ENCODE measurements around the gene ASIP. TPM values are rescaled to one million over a fixed set of nuclear protein-coding genes. Genes with fewer than 3 reads are reported as not detected.

The ASIP gene
- polyA plus RNA-seq, 4 donors = 0.09 to 3.8 (median 0.30) TPM; not detected in 1

DNA sequence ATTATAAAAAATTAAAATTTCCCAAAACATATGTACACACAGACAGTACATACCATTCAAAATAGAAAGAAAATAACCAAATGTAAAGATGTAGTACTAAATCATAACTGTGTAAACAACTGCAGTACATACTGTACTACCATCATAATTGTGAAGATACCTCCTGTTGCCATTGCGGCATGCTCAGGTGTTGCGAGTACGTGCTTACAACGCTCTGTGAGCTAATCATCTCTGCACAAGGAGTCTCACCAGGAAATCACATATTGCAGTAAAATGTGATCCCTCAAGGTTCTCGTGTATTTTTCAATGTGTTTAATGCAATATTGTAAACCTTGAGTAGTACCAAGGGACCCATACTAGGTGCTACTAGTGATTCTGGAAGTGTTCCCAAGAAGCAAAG, 22.9 kb downstream of the ASIP start:
- H3K4me1 ChIP-seq (ENCODE audit: control insufficient read depth in 3 of 3, insufficient read depth in 2 of 3, low read depth in 1 of 3, low read length in 2 of 3) = peaks cover 0 to 3% (median 0%) of the 10 kb centered on the region in 3 donors
- no peak overlapping the region for H3K4me3 ChIP-seq (ENCODE audit: low read depth in 1 of 3, low read length in 3 of 3)
- H3K9me3 ChIP-seq (ENCODE audit: control insufficient read depth in 2 of 2, insufficient read depth in 1 of 2, low read depth in 1 of 2, low read length in 1 of 2) = no peaks in the 10 kb centered on the region
- no peak overlapping the region for H3K27ac ChIP-seq (ENCODE audit: low read depth in 1 of 3, low read length in 2 of 3)
- whole genome bisulfite sequencing, 3 donors = 95 to 99% (median 97%) methylated on average over 5 of the region's 5 CpGs
- no peak for FAIRE-seq
- peaks cover 0 to 2% (median 0%) of the 10 kb centered on the region in 3 donors for H3K36me3 ChIP-seq (ENCODE audit: control insufficient read depth in 3 of 3, insufficient read depth in 2 of 3, low read depth in 1 of 3, low read length in 3 of 3)
- H3K27me3 ChIP-seq (ENCODE audit: control insufficient read depth in 3 of 3, insufficient read depth in 3 of 3, low read length in 3 of 3) = no peaks in the 10 kb centered on the region
- DNase-seq = no peak

DNA sequence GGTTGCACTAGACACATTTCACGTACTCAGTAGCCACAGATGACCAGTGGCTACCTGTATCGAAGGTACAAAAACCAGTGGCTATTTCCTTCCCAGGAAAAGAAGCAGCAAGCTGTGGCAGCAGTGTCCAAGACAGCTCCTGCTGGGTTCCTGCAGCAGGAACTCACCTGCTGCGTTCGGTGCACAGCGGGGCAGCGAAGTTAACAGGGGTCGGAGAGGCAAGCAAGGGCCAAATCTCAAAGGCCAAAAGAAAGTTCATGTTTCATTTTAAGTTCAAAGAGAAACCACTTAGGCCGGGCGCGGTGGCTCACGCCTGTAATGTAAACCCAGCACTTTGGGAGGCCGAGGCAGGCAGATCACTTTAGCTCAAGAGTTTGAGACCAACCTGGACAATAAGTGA, 26.9 kb downstream of the ASIP start:
- Histone ChIP-seq H3K4me3 (ENCODE audit: low read depth in 1 of 3, low read length in 3 of 3) (no peak overlapping the region), H3K4me1 (ENCODE audit: control insufficient read depth in 3 of 3, insufficient read depth in 2 of 3, low read depth in 1 of 3, low read length in 2 of 3) (no peaks in the 10 kb centered on the region), H3K9me3 (ENCODE audit: control insufficient read depth in 2 of 2, insufficient read depth in 1 of 2, low read depth in 1 of 2, low read length in 1 of 2) (no peaks in the 10 kb centered on the region), H3K27me3 (ENCODE audit: control insufficient read depth in 3 of 3, insufficient read depth in 3 of 3, low read length in 3 of 3) (no peaks in the 10 kb centered on the region), H3K27ac (ENCODE audit: low read depth in 1 of 3, low read length in 2 of 3) (no peak overlapping the region), H3K36me3 (ENCODE audit: control insufficient read depth in 3 of 3, insufficient read depth in 2 of 3, low read depth in 1 of 3, low read length in 3 of 3) (peaks cover 0 to 12% (median 0%) of the 10 kb centered on the region in 3 donors)
- DNase-seq = no peak
- FAIRE-seq = no peak
- 72 to 92% (median 81%) methylated on average over 12 of the region's 12 CpGs for WGBS, 3 donors

DNA sequence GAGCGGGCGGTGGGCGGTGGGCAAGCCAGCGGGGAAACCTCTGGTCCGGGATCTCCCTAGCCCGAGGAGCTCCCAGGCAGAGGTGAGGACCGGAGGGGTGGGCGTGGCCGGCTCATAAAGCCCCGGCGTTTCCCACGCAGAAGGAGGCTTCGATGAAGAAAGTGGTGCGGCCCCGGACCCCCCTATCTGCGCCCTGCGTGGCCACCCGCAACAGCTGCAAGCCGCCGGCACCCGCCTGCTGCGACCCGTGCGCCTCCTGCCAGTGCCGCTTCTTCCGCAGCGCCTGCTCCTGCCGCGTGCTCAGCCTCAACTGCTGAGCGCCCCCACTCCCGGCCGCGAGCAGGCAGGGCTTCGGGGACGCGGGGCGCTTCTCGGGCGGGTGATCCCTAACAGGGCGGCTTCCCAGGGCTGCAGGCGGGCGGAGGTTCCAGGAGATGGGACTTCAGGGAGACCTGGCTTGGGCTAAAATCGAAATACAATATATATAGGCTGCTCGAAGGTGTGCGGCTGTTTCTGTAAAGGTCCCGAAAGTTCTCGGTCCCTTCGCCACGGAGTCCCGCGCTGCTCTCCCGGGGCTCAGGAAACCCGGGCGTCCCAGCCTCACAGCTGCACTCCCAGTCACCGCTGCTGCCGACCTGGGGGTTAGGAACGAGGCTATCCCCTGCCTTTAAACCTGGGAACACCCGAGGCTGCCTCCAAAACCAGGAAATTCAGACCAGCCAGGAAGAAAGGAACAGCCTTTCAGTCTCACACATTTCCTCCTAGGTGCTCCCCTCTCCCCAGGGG, 27.8 kb downstream of the ASIP start:
- Histone ChIP-seq H3K27ac (ENCODE audit: low read depth in 1 of 3, low read length in 2 of 3) (no peak overlapping the region), H3K27me3 (ENCODE audit: control insufficient read depth in 3 of 3, insufficient read depth in 3 of 3, low read length in 3 of 3) (no peaks in the 10 kb centered on the region), H3K4me3 (ENCODE audit: low read depth in 1 of 3, low read length in 3 of 3) (peak overlapping the region; percentile 3 to 38 (median 21)), H3K36me3 (ENCODE audit: control insufficient read depth in 3 of 3, insufficient read depth in 2 of 3, low read depth in 1 of 3, low read length in 3 of 3) (peaks cover 0 to 12% (median 0%) of the 10 kb centered on the region in 3 donors), H3K4me1 (ENCODE audit: control insufficient read depth in 3 of 3, insufficient read depth in 2 of 3, low read depth in 1 of 3, low read length in 2 of 3) (no peaks in the 10 kb centered on the region), H3K9me3 (ENCODE audit: control insufficient read depth in 2 of 2, insufficient read depth in 1 of 2, low read depth in 1 of 2, low read length in 1 of 2) (no peaks in the 10 kb centered on the region)
- FAIRE-seq (no peak), DNase-seq (peak; percentile 40 to 58)
- WGBS, 3 donors = 11 to 24% (median 15%) methylated on average over 41 to 58 of the region's 58 CpGs

DNA sequence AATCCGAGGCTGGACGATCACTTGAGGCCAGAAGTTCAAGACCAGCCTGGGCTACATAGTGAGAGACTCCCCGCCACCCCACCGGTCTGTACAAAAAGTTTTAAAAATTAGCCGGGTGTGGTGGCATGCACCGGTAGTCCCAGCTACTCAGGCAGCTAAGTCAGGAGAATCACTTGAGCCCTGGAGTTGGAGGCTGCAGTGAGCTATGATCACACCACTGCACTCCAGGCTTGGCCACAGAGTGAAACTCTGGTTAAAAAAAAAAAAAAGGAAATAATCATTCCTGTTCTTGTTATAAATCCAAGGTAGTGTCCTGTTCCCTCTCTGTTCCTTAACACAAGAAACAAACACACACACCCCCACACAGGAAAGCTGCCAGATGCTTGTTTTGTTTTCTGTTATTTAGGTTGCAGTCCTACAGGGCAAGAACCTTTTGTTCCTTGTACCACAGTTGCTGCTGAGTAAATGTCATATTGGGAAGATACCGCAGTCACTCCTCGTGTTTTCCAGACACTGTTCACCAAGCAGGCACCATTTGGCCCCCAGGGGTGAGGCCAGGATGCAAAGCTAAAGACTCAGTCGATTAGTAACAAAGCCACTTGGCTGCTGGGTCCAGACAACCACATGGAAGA, 28.9 kb downstream of the ASIP start:
- DNase-seq (no peak), FAIRE-seq (no peak)

DNA sequence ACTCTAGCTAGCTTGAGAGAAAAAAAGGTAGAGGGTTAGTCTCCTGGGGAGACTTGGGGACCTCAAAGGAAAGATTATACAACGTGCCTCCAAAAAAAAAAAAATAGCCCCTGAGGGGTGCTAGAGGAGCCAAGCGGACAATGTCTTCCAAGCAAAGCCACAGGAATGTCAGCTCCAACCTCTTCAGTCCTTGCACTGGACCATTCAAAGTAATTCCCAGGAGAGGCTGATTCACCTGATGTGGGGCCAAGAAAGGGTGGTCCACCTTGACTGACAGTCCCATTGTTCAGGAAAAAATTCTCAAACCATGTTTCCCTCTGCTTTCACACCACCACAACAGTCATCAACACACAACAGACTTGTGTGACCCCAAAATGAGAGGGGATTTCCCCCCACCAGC, 30.7 kb downstream of the ASIP start:
- FAIRE-seq (no peak), DNase-seq (no peak)
- H3K4me3 ChIP-seq (ENCODE audit: low read depth in 1 of 3, low read length in 3 of 3) = no peak overlapping the region

More for the DNA sequence above, 28.9 kb downstream of the ASIP start:
- Histone ChIP-seq H3K9me3 (ENCODE audit: control insufficient read depth in 2 of 2, insufficient read depth in 1 of 2, low read depth in 1 of 2, low read length in 1 of 2) (no peaks in the 10 kb centered on the region), H3K4me3 (ENCODE audit: low read depth in 1 of 3, low read length in 3 of 3) (no peak overlapping the region), H3K27me3 (ENCODE audit: control insufficient read depth in 3 of 3, insufficient read depth in 3 of 3, low read length in 3 of 3) (no peaks in the 10 kb centered on the region), H3K4me1 (ENCODE audit: control insufficient read depth in 3 of 3, insufficient read depth in 2 of 3, low read depth in 1 of 3, low read length in 2 of 3) (no peaks in the 10 kb centered on the region), H3K27ac (ENCODE audit: low read depth in 1 of 3, low read length in 2 of 3) (peak overlapping the region in 1 of 3 donors; percentile 2), H3K36me3 (ENCODE audit: control insufficient read depth in 3 of 3, insufficient read depth in 2 of 3, low read depth in 1 of 3, low read length in 3 of 3) (peaks cover 0 to 19% (median 2%) of the 10 kb centered on the region in 3 donors)
- WGBS, 3 donors = 82 to 91% (median 91%) methylated on average over 9 of the region's 9 CpGs

DNA sequence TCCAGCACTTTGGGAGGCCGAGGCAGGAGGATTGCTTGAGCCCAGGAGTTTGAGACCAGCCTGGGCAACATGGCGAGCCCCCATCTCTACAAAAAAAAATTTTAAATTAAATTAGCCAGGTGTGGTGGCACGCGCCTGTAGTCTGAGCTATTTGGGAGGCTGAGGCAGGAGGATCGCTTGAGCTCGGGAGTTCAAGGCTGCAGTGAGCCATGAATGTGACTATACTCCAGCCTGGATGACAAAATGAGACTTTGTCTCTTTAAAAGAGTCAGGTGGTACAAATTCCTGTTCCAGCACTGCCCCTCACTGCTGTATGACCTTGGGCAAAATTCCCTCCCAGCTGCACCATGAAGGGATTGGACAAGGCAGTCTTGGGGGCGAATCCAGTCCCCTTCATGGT, 33.5 kb downstream of the ASIP start:
- DNase-seq = no peak
- no peak overlapping the region for H3K4me3 ChIP-seq (ENCODE audit: low read depth in 1 of 3, low read length in 3 of 3)
- no peak overlapping the region for H3K27ac ChIP-seq (ENCODE audit: low read depth in 1 of 3, low read length in 2 of 3)
- FAIRE-seq = no peak
- H3K27me3 ChIP-seq (ENCODE audit: control insufficient read depth in 3 of 3, insufficient read depth in 3 of 3, low read length in 3 of 3) = no peaks in the 10 kb centered on the region
- WGBS, 3 donors = 95 to 99% (median 97%) methylated on average over 7 of the region's 7 CpGs
- no peaks in the 10 kb centered on the region for H3K9me3 ChIP-seq (ENCODE audit: control insufficient read depth in 2 of 2, insufficient read depth in 1 of 2, low read depth in 1 of 2, low read length in 1 of 2)
- H3K4me1 ChIP-seq (ENCODE audit: control insufficient read depth in 3 of 3, insufficient read depth in 2 of 3, low read depth in 1 of 3, low read length in 2 of 3) = no peaks in the 10 kb centered on the region
- peaks cover 0 to 51% (median 5%) of the 10 kb centered on the region in 3 donors for H3K36me3 ChIP-seq (ENCODE audit: control insufficient read depth in 3 of 3, insufficient read depth in 2 of 3, low read depth in 1 of 3, low read length in 3 of 3)

More for the DNA sequence above, 30.7 kb downstream of the ASIP start:
- Histone ChIP-seq H3K4me1 (ENCODE audit: control insufficient read depth in 3 of 3, insufficient read depth in 2 of 3, low read depth in 1 of 3, low read length in 2 of 3) (no peaks in the 10 kb centered on the region), H3K36me3 (ENCODE audit: control insufficient read depth in 3 of 3, insufficient read depth in 2 of 3, low read depth in 1 of 3, low read length in 3 of 3) (peaks cover 0 to 32% (median 4%) of the 10 kb centered on the region in 3 donors), H3K27ac (ENCODE audit: low read depth in 1 of 3, low read length in 2 of 3) (no peak overlapping the region), H3K27me3 (ENCODE audit: control insufficient read depth in 3 of 3, insufficient read depth in 3 of 3, low read length in 3 of 3) (no peaks in the 10 kb centered on the region), H3K9me3 (ENCODE audit: control insufficient read depth in 2 of 2, insufficient read depth in 1 of 2, low read depth in 1 of 2, low read length in 1 of 2) (no peaks in the 10 kb centered on the region)
- 89 to 98% (median 96%) methylated on average over 2 of the region's 2 CpGs for WGBS, 3 donors

DNA sequence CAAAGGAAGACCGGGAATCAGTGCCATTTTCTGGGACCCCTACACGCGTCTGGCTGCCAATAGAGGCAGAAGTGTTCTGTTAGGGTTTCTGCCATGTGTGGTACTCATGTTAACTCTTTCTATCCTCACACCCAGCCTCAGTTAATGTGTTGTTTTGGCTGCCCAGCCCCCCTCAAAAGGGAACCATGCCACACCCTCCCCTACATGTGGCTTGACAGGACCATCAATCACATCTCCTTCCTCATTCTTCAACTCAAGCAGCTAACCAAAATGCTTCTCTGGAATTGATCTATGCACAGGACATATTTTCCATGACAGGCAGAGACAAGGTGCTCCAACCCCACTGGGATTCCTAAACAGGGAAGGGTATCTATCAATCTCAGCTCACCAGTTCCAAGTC, 40.0 kb downstream of the ASIP start:
- Histone ChIP-seq H3K36me3 (ENCODE audit: control insufficient read depth in 3 of 3, insufficient read depth in 2 of 3, low read depth in 1 of 3, low read length in 3 of 3) (peaks cover 7 to 87% (median 8%) of the 10 kb centered on the region in 3 donors), H3K27ac (ENCODE audit: low read depth in 1 of 3, low read length in 2 of 3) (no peak overlapping the region), H3K4me3 (ENCODE audit: low read depth in 1 of 3, low read length in 3 of 3) (no peak overlapping the region), H3K27me3 (ENCODE audit: control insufficient read depth in 3 of 3, insufficient read depth in 3 of 3, low read length in 3 of 3) (no peaks in the 10 kb centered on the region), H3K4me1 (ENCODE audit: control insufficient read depth in 3 of 3, insufficient read depth in 2 of 3, low read depth in 1 of 3, low read length in 2 of 3) (no peaks in the 10 kb centered on the region), H3K9me3 (ENCODE audit: control insufficient read depth in 2 of 2, insufficient read depth in 1 of 2, low read depth in 1 of 2, low read length in 1 of 2) (no peaks in the 10 kb centered on the region)
- FAIRE-seq = no peak
- WGBS, 3 donors = 85 to 98% (median 95%) methylated on average over 3 of the region's 3 CpGs
- no peak for DNase-seq

DNA sequence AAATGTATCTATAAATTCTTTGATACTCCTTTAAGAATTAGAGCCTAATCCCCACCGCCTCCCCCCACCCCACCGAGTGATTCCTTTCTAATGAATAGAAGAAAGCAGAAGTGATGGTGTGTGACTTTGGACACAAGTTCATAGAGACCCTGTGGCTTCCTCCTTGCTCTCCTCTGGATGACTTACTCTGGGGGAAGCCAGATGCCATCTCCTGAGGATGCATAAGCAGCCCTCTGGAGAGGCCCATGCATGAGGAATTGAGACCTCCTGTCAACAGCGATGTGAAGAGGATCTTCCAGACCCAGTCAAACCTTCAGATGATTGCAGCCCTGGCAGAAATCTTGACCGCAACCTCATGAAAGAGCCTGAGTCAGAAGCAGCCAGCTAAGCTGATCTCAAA, 40.8 kb downstream of the ASIP start:
- 82 to 93% (median 93%) methylated on average over 4 of the region's 4 CpGs for WGBS, 3 donors
- Histone ChIP-seq H3K4me3 (ENCODE audit: low read depth in 1 of 3, low read length in 3 of 3) (no peak overlapping the region), H3K36me3 (ENCODE audit: control insufficient read depth in 3 of 3, insufficient read depth in 2 of 3, low read depth in 1 of 3, low read length in 3 of 3) (peaks cover 6 to 87% (median 7%) of the 10 kb centered on the region in 3 donors), H3K27ac (ENCODE audit: low read depth in 1 of 3, low read length in 2 of 3) (no peak overlapping the region), H3K4me1 (ENCODE audit: control insufficient read depth in 3 of 3, insufficient read depth in 2 of 3, low read depth in 1 of 3, low read length in 2 of 3) (no peaks in the 10 kb centered on the region), H3K9me3 (ENCODE audit: control insufficient read depth in 2 of 2, insufficient read depth in 1 of 2, low read depth in 1 of 2, low read length in 1 of 2) (no peaks in the 10 kb centered on the region), H3K27me3 (ENCODE audit: control insufficient read depth in 3 of 3, insufficient read depth in 3 of 3, low read length in 3 of 3) (no peaks in the 10 kb centered on the region)
- FAIRE-seq (no peak), DNase-seq (no peak)
